Measurements from ENCODE around the gene TCF12. TPM values are rescaled to one million over a fixed set of nuclear protein-coding genes. Genes with fewer than 3 reads are reported as not detected.
A peak's percentile ranks its signal among the peaks of the same experiment; 100 is the strongest.

The TCF12 gene
- total RNA-seq, 1 experiment from 2014 or later, result 76.7 TPM

GRCh38 chr15:57035664-57036063, 117.2 kb downstream of the TCF12 start:
- peaks cover 6% of the 10 kb centered on the region; the same call in 1 of the 2 replicates for H3K4me1 ChIP-seq (ENCODE audit: insufficient read depth, low read length)

More at GRCh38 chr15:57035664-57036063, 117.2 kb downstream of the TCF12 start:
- H3K79me1 ChIP-seq (ENCODE audit: insufficient read depth, low read depth, low read length, poor library complexity, severe bottlenecking), result no peaks in the 10 kb centered on the region
- no peak overlapping the region for H3K14ac ChIP-seq (ENCODE audit: insufficient read depth, low read length)
- no peaks in the 10 kb centered on the region for H3K36me3 Mint-ChIP-seq (ENCODE audit: insufficient read depth in 1 of 3, low read depth in 3 of 3)
- peaks cover 11% of the 10 kb centered on the region; the same call in 1 of the 2 replicates for H3K79me2 ChIP-seq (ENCODE audit: insufficient read depth, low read length)
- H3K4me1 Mint-ChIP-seq, result peaks cover 56 to 80% of the 10 kb centered on the region in 2 experiments
- H3K27ac Mint-ChIP-seq, result peak overlapping the region; percentile 47 to 94 (median 75); a peak in 6 of 7 replicates
- H3K56ac ChIP-seq (ENCODE audit: insufficient read length, low read depth, low read length), result no peak overlapping the region
- no peaks in the 10 kb centered on the region for H3K23me2 ChIP-seq (ENCODE audit: insufficient read length, low read depth, low read length, poor library complexity, severe bottlenecking)
- no peak overlapping the region for H3K4me3 Mint-ChIP-seq
- TF ChIP-seq CTCF (conservative IDR thresholded peaks at IDR 0.05), result no peak
- H4K91ac ChIP-seq (ENCODE audit: insufficient read length, low read depth, low read length), result no peak overlapping the region
- H3K9ac ChIP-seq (ENCODE audit: extremely low read depth, insufficient read length, low read length), result no peak overlapping the region
- no peak overlapping the region for H2BK20ac ChIP-seq (ENCODE audit: low read depth, low read length, poor library complexity, severe bottlenecking)
- no peak overlapping the region for H2AFZ ChIP-seq (ENCODE audit: low read length)
- no peak for DNase-seq
- H2BK5ac ChIP-seq (ENCODE audit: insufficient read length, low read length), result no peak overlapping the region
- H3T11ph ChIP-seq (ENCODE audit: low read length), result no peak overlapping the region
- no peak overlapping the region for H2BK12ac ChIP-seq (ENCODE audit: insufficient read length, low read depth, low read length)
- H2BK120ac ChIP-seq (ENCODE audit: low read depth, low read length, poor library complexity, severe bottlenecking), result no peak overlapping the region
- no peak overlapping the region for H3K4ac ChIP-seq (ENCODE audit: low read depth, low read length)
- WGBS (ENCODE audit: extremely low coverage, insufficient read length, low lambda C conversion rate), result no CpG with 5 or more reads among the region's 5 CpGs
- no peaks in the 10 kb centered on the region for H3K27me3 Mint-ChIP-seq (ENCODE audit: low read depth)
- no peak overlapping the region for H2AK5ac ChIP-seq (ENCODE audit: insufficient read length, low read length)
- no peaks in the 10 kb centered on the region for H4K20me1 ChIP-seq (ENCODE audit: control insufficient read depth, insufficient read depth, insufficient read length)
- H4K5ac ChIP-seq (ENCODE audit: insufficient read length, low read depth, low read length), result no peak overlapping the region
- H3K4me2 ChIP-seq (ENCODE audit: insufficient read depth, insufficient read length, low read length), result no peak overlapping the region
- no peak overlapping the region for H4K8ac ChIP-seq (replicated peaks; ENCODE audit: insufficient read length, low read depth, low read length)
- H3K27ac ChIP-seq (ENCODE audit: insufficient read length, low read depth, low read length), result no peak overlapping the region
- no peak overlapping the region for H3K18ac ChIP-seq (ENCODE audit: insufficient read length, low read depth, low read length)
- no peaks in the 10 kb centered on the region for H3K9me3 Mint-ChIP-seq
- no peak overlapping the region for H3K23ac ChIP-seq (ENCODE audit: insufficient read length, low read depth, low read length)
- H2BK15ac ChIP-seq (ENCODE audit: low read depth, low read length), result no peak overlapping the region
- H3K9me3 ChIP-seq (ENCODE audit: control insufficient read depth, low read depth, low read length), result no peaks in the 10 kb centered on the region
- no peaks in the 10 kb centered on the region for H3K27me3 ChIP-seq (ENCODE audit: insufficient read depth, low read length)

Measured in H9 (cell line).